NOMO-1 treated with DMSO at 0.1 percent for 48 hours (cell line): Measurements from ENCODE around the gene TRAF7.

ENCODE experiments used
- DNase-seq: peaks from one replicate; lab custom pipeline; 2025; ENCODE audit not compliant: unreplicated experiment; lab: John Stamatoyannopoulos, UW

Gene TRAF7

GRCh38 chr16:2147378-2147777 lies 8.2 kb upstream of the TRAF7 start:
- DNase-seq = no peak

DNA sequence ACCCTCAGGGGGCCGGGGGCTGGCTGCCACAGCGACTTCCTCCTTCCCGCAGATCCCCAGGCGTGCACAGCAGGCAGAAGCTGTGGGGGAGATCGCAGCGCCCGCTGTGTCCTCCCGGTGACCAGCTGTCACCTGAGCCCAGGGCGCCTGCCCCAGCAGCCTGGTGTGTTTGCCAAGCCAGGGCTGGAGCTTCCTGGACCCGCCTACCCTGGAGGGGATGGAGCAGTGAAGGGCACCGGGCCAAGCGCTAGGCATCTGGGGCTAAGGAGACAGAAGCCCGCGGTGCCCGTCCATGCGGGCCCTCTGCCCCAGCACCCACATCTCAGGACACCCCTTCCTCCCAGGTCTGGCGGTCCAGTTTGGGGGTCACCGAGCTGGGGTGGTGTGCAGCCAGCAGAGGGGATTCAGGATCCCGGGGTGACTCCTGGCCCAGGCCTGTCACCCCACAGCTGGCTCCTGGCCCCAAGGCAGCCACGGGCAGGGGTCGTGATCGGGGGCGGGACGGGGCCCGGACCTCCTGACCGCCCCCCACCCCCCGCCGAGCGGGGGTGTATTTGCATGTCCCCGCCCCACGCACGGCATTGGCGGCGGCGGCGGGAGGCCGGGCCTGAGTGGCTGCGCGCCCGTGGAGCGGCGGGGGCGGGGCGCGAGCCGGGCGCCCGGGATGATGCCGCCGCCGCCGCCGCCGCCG lies 7.5 kb upstream of the TRAF7 start, which contains the start of gene RAB26:
Gene RAB26 (plus strand): TSS at position 645 of the 691 bp plus-strand sequence. CDS start 159 bp downstream, outside the sequence.
- DNase-seq = no peak

GRCh38 chr16:2148714-2149629 lies 6.6 kb upstream of the TRAF7 start:
- no peak for DNase-seq

DNA sequence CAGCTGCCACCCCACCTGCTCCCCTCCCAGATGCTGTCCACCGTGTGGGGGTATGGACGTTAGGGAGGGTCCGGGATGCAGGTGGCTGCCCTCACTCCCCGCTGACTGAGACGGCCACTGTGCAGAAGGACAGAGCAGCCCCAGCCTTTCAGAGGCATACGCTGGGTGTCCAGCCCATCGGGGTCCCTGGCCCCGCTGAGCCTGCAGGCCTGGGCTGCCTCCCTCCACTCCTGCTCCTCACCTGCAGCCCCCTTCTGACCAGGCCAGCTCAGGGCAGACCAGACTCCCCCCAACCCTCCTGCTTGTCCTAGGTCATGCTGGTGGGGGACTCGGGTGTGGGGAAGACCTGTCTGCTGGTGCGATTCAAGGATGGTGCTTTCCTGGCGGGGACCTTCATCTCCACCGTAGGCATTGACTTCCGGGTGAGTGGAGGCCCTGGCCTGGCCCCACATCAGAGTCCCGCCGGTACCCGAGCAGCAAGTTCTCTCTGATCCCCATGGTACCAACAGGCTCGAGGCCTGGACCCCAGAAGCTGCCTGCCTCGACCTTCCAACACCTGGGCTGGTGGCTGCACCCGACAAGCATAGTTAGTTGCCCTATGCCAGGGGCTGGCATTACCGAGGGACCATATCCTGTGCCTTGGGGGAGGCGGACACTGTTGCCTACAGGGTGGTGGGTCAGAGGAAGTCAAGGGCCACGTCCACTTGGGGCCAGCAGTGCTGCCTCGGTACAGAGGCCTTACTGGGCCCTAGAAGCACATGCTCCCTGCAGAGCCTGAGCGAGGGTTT lies 5.8 kb upstream of the TRAF7 start:
- DNase-seq = no peak

DNA sequence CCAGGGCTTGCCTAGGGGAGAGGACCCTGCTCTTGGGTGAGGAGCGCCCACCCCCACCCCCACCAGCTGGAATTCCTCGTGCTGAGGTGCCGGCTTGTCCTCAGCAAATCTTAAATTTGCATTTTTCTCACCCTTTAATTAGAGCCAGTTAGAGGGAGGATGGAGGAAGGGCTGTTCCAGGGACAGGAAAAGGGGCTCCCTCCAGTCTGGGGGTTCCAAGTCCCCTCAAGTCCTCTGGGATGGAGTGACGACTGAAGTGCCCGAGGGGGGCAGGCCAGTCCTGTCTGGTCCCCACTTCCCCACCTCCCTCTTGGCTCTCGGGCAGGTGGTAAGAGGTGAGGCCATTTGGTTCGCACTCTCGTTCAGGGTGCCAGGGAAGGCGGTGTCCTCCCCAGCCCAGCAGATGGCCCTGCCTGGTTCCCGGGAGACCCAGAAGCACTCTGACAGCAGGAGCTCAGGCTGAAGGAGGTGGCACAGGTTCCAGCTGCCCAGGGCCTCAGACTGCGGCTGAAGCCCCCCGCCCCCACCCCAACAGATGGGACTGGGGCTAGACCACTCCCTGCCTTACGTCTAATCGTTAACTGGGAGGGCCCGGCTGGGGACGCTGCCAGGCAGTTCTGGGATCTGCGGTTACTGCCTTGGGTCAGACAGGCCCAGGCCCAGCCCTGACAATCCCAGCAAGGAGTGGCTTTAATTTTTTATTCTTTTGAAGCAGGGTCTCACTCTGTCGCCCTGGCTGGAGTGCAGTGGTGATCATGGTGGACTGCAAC lies 5.0 kb upstream of the TRAF7 start:
- no peak for DNase-seq

GRCh38 chr16:2151188-2152091 lies 4.1 kb upstream of the TRAF7 start:
- DNase-seq = no peak

- DNase-seq = no peak
Observed at GRCh38 chr16:2152695-2153506, 2.7 kb upstream of the TRAF7 start.

DNA sequence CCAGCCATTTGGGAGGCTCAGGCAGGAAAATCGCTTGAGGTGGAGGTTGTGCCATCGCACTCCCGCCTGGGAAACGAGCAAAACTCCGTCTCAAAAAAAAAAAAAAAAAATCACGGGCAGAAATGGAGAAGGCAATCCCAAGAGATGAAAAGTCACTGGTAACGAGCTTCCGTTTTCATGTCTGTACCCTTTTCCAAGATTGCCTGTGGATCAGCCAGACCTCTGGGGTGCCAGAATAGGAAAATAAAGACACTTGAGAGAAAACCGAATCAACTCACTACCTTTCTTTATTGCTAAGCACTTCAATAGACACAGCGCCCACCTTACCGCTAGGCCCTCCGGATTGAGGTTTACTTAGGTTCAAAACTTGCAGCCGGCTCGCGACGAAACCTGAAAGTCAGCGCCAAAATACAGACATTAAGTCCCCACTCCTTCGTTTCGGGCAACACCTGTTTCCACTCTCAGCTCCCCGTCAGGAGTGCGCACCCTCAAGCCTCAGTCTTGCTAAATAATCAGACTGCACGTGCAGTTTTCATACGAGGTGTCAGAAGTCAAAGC lies 970 bp upstream of the TRAF7 start:
- DNase-seq = no peak

- peak; percentile 32 for DNase-seq
Observed at GRCh38 chr16:2155977-2156848, 631 bp downstream of the TRAF7 start.

GRCh38 chr16:2156849-2157224 lies 1.3 kb downstream of the TRAF7 start:
- DNase-seq = no peak

DNA sequence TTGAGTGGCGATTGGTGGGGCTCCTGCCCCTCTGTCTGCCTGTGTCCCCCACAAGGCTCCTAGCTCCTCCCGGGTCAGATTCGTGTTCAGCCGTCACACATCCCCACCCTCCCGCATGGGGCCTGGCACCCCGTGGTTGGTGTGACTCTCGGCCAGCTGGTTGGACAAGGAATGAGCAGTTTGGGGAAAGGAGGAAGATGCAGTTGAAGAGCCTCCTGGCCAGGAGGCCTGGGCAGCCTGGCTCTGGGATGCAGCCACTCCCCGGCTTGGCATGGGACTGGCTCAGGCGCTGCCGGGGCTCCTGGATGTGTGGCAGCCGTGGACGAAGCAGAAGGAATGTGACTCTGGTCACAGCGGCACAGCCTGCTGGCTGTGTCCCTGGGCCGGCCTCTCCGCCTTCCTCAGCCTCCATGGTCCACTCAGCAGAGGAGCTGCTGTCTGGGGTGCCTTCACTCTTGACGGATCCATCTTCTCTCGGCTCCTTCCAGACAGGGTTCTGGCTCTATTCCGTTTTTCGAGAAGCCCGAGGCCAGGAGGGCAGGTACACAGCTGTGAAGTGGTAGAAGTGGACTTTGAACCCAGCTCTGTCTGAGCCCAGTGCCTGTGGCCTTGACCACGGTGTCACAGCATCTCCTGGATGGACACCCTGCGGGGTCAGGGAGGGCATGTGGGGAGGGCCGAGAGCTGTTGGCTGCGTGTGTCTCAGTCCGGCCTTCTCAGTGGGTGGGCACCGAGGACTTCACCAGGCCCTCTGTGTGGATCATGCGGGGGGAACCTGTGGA lies 2.1 kb downstream of the TRAF7 start:
- no peak for DNase-seq

DNA sequence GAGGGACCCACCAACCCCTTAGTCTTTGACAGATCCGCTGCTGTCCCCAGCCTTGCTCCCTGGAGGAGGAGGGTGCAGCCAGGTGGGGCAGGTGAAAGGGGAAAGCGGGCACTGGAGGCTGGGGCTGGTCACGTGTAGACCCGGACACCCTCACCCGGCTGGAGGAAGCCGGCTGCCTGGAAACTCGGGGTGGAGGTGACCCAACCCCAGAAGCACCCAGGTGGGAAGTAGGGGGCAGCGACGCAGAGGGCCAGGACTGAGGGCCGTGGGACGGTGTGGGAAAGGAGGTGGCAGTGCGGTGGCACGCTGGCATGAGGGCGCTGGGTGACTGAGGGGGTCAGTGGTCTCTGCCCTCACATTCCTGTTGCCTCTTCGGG lies 2.7 kb downstream of the TRAF7 start:
- no peak for DNase-seq

DNA sequence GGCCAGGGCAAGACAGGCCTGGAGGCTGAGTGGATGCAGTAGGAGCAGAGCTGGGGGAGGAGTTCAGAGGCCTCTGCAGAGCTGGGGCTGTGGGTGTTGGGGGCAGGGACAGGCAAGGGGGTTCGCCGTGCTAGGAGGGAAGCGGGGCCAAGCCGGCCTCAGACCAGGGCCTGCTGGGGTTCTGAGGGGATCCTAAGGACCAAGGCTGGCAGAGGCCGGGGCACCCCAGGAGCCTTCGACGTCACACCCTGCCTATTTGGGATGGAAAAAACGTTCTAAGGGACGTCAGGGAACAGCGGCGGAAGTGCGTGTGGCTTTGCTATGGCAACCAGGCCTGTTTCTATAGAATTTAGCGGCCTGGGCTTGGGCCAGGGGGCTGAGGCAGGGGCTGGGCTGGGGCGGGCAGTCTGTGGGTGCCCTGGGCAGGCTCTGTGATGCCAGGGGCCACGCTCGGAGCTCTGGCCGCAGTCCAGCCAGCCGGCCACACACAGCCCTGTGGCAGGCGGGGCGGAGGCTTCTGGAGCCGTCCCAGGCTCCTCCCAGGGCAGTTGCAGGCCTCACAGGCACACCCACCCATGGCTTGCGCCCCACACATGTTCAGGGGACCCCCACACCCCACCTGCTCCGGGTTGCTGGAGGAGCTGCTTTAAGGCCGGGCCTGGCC lies 3.7 kb downstream of the TRAF7 start:
- no peak for DNase-seq

- no peak for DNase-seq
Observed at GRCh38 chr16:2160915-2161551, 5.5 kb downstream of the TRAF7 start.

DNA sequence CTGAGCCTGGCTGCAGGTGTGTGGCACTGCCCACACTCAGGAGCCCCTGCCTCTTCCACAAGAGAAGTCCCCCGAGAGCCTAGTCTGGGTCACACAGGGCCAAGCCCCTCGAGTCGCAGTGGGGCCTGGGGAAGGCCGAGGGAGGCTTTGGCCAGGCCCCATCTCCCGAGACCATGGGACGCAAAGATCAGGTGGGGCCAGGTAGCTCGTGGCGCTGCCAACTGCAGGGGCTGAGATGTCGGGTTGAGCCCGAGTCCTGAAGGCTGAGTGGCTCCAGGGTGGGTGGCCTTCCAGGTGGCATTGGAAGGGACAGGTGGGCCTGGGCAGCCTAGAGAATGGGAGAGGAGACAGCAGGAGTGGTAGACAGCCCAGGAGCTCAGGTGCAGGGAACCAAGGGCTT lies 6.3 kb downstream of the TRAF7 start:
- DNase-seq = no peak

DNA sequence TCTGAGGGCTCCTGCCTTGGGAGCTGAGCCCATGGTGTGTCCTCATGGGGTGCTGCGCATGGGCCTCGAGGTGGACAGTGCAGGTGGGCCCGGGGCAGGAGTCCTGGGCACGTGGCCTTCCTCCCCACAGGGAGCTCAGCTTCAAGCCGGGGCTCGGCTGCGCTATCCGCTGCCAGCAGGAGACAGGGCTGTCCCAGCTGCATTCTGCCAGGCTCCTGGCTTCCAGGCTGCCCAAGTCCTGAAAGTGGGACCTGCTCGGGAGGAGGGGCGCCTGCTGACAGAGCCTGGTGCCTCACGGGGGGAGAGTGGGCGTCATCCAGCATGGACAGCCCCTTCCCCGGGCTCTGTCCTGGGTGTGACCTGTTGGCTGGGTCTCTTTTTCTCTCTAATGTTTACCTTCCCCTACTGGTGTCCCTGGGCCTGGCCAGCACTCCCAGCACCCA lies 7.1 kb downstream of the TRAF7 start:
- DNase-seq = no peak
